Measurements from ENCODE around the gene PIP4P1. TPM values are rescaled to one million over a fixed set of nuclear protein-coding genes. Genes with fewer than 3 reads are reported as not detected.

PIP4P1 gene
- total and polyA plus RNA-seq, 9 of the 15 experiments (the other 6 are each of a cell fraction or from before 2014, with no cell fraction given): 5.3 to 20.9 (median 10.7) TPM

GRCh38 chr14:20461225-20462141 is at the start of gene PIP4P1 (continued):
- no peak for TF ChIP-seq RERE (CRISPR knock-in tag; IDR thresholded peaks at IDR 0.05; ENCODE audit: borderline replicate concordance)
- TF ChIP-seq ARID4B (CRISPR knock-in tag; IDR thresholded peaks at IDR 0.05): no peak
- no peak for TF ChIP-seq MLLT1 (IDR thresholded peaks at IDR 0.05)
- no peak for TF ChIP-seq CTCFL (IDR thresholded peaks at IDR 0.05; ENCODE audit: borderline replicate concordance, insufficient read depth, low read depth, low read length, poor library complexity, severe bottlenecking)
- no peak for TF ChIP-seq PCBP1 (IDR thresholded peaks at IDR 0.05; ENCODE audit: low read depth, low read length, poor library complexity, severe bottlenecking)
- TF ChIP-seq ZNF398 (CRISPR knock-in tag; IDR thresholded peaks at IDR 0.05): no peak
- peak; percentile 35; the same call in 1 of the 2 replicates for TF ChIP-seq MXI1 (IDR thresholded peaks at IDR 0.05; ENCODE audit: low read depth, low read length)
- TF ChIP-seq RB1 (IDR thresholded peaks at IDR 0.05; ENCODE audit: low read depth): no peak
- no peak for TF ChIP-seq PTBP1 (IDR thresholded peaks at IDR 0.05; ENCODE audit: low read depth, low read length)
